Measurements from ENCODE around the gene IMPDH2. TPM values are rescaled to one million over a fixed set of nuclear protein-coding genes. Genes with fewer than 3 reads are reported as not detected.
A peak's percentile ranks its signal among the peaks of the same experiment; 100 is the strongest.
"Not testable (repeated sequence)": the region's sequence is repeated elsewhere in the genome, so short reads cannot be mapped to it uniquely, and the experiment has no call there.

IMPDH2 gene
- total and polyA plus RNA-seq, 7 donors = 55.0 to 187 (median 99.0) TPM

GRCh38 chr3:49013113-49013737 lies 16.0 kb downstream of the IMPDH2 start:
- TF ChIP-seq EP300 (IDR thresholded peaks at IDR 0.05) = no peak
- TF ChIP-seq, protein P1, sequence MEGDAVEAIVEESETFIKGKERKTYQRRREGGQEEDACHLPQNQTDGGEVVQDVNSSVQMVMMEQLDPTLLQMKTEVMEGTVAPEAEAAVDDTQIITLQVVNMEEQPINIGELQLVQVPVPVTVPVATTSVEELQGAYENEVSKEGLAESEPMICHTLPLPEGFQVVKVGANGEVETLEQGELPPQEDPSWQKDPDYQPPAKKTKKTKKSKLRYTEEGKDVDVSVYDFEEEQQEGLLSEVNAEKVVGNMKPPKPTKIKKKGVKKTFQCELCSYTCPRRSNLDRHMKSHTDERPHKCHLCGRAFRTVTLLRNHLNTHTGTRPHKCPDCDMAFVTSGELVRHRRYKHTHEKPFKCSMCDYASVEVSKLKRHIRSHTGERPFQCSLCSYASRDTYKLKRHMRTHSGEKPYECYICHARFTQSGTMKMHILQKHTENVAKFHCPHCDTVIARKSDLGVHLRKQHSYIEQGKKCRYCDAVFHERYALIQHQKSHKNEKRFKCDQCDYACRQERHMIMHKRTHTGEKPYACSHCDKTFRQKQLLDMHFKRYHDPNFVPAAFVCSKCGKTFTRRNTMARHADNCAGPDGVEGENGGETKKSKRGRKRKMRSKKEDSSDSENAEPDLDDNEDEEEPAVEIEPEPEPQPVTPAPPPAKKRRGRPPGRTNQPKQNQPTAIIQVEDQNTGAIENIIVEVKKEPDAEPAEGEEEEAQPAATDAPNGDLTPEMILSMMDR (IDR thresholded peaks at IDR 0.05) = no peak
- no peak for TF ChIP-seq POLR2A (IDR thresholded peaks at IDR 0.05)
- no peak for TF ChIP-seq POLR2AphosphoS5 (IDR thresholded peaks at IDR 0.05)
- WGBS, 2 donors = 81 to 86% methylated on average over 19 of the region's 19 CpGs

DNA sequence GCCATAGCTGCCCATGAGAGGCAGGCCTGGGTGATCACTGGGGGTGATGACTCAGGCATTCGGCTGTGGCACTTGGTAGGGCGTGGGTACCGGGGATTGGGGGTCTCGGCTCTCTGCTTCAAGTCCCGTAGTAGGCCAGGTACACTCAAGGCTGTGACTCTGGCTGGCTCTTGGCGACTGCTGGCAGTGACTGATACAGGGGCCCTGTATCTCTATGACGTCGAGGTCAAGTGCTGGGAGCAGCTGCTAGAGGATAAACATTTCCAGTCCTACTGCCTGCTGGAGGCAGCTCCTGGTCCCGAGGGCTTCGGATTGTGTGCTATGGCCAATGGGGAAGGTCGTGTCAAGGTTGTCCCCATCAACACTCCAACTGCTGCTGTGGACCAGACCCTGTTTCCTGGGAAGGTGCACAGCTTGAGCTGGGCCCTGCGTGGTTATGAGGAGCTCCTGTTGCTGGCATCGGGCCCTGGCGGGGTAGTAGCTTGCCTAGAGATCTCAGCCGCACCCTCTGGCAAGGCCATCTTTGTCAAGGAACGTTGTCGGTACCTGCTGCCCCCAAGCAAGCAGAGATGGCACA lies 16.7 kb downstream of the IMPDH2 start:
- TF ChIP-seq EP300 (IDR thresholded peaks at IDR 0.05) (no peak), POLR2AphosphoS5 (IDR thresholded peaks at IDR 0.05) (no peak), POLR2A (IDR thresholded peaks at IDR 0.05) (no peak)
- TF ChIP-seq, protein P1 (IDR thresholded peaks at IDR 0.05) = no peak
- Histone ChIP-seq H3K9me3 (no peaks in the 10 kb centered on the region), H3K4me1 (peaks cover 0 to 41% (median 32%) of the 10 kb centered on the region in 4 donors), H3K27ac (peak overlapping the region in 2 of 4 donors; percentile 6 to 18), H3K36me3 (peaks cover 0 to 56% (median 34%) of the 10 kb centered on the region in 4 donors), H3K27me3 (no peaks in the 10 kb centered on the region), H3K4me3 (no peak overlapping the region)
- WGBS, 2 donors = 77 to 84% methylated on average over 17 of the region's 17 CpGs
- intact Hi-C loops (cut with DNase I) = no loop called here
- DNase-seq = peak; percentile 73

More at GRCh38 chr3:49013113-49013737, 16.0 kb downstream of the IMPDH2 start:
- DNase-seq = no peak
- no peaks in the 10 kb centered on the region for H3K9me3 ChIP-seq
- H3K27me3 ChIP-seq = no peaks in the 10 kb centered on the region
- peak overlapping the region in 1 of 4 donors; percentile 18 for H3K27ac ChIP-seq
- intact Hi-C loops (cut with DNase I) = no loop called here
- H3K4me1 ChIP-seq = peaks cover 0 to 42% (median 32%) of the 10 kb centered on the region in 4 donors
- no peak overlapping the region for H3K4me3 ChIP-seq
- H3K36me3 ChIP-seq = peaks cover 0 to 56% (median 34%) of the 10 kb centered on the region in 4 donors

DNA sequence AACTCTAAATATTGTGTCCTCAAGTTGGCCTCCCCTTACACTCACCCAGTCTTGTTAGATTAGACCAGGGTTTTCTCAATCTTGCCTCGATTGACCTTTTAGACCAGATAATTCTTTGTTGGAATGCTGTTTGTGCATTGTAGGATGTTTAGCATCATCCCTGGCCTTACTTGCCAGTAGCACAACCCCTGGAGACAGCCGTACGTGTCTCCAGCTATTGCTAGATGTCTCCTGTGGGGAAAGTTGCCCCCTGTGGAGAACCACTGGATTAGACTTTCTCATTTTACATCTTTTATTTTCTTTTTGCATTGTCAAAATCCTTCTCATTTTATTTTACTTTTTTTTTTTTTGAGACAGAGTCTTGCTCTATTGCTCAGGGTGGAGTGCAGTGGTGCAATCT lies 19.8 kb downstream of the IMPDH2 start:
- Histone ChIP-seq H3K9me3 (no peaks in the 10 kb centered on the region), H3K27ac (no peak overlapping the region), H3K36me3 (peaks cover 0 to 34% (median 14%) of the 10 kb centered on the region in 4 donors), H3K4me1 (peaks cover 0 to 45% (median 31%) of the 10 kb centered on the region in 4 donors), H3K27me3 (no peaks in the 10 kb centered on the region), H3K4me3 (no peak overlapping the region)
- no peak for DNase-seq
- TF ChIP-seq POLR2AphosphoS5 (IDR thresholded peaks at IDR 0.05) (no peak), EP300 (IDR thresholded peaks at IDR 0.05) (no peak), POLR2A (IDR thresholded peaks at IDR 0.05) (no peak)
- TF ChIP-seq, protein P1 (IDR thresholded peaks at IDR 0.05) = no peak
- intact Hi-C loops (cut with DNase I) = no loop called here
- WGBS, 2 donors = 82 to 85% methylated on average over 3 of the region's 3 CpGs

- WGBS, 2 donors = 91% methylated on average over 5 of the region's 5 CpGs
- DNase-seq; H3K9me3 ChIP-seq; intact Hi-C loops (cut with DNase I); H3K27me3 ChIP-seq: not testable (repeated sequence)
- Histone ChIP-seq H3K36me3 (peaks cover 0 to 28% (median 6%) of the 10 kb centered on the region in 4 donors), H3K27ac (peak overlapping the region; percentile 87 to 99 (median 94)), H3K4me3 (peak overlapping the region in 2 of 4 donors; percentile 55 to 70), H3K4me1 (peaks cover 0 to 45% (median 31%) of the 10 kb centered on the region in 4 donors)
These were observed 20.6 kb downstream of the IMPDH2 start for GRCh38 chr3:49008627-49009026.

DNA sequence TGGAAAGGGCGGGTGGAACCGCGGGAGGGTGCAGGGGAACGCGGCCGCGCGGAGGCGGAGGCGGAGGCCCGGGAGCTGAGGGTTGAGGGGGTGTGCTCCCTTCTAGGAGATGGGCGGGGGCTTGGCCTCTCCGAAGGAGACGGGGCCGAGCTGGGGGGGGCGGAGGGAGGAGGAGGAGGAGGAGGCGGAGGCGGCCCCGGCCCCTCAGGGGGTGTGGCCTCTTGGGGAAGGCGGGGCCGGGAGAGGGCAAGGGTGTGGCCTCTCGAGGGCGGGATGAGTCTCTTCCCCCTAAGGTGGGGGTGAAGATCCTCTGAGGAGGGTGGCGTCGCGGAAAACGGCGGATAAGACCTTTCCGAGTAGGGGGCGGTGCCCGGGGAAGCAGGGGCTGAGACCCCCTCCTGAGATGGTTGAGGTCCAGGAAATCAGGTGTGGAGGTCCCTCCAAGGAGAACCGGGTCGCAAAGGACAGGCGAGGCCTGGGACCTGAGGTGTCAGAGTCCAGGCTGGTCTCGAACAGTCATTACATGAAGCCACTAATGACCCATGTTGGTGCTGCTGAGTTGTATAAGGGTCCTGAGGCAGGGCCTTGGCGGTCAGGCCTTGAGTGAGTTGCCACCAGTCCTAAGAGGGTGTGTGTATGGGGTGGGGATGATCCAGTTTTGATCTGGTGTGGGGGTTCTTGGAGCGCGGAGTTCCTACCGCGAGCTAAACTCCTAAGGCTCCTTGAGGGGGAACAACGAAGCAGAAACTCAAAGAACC lies 21.2 kb downstream of the IMPDH2 start:
- TF ChIP-seq, protein P1 (IDR thresholded peaks at IDR 0.05) = no peak
- TF ChIP-seq POLR2AphosphoS5 (IDR thresholded peaks at IDR 0.05) = peak in 1 of 4 donors; percentile 4
- TF ChIP-seq EP300 (IDR thresholded peaks at IDR 0.05) = no peak
- no peak for TF ChIP-seq POLR2A (IDR thresholded peaks at IDR 0.05)
- H3K27me3 ChIP-seq = no peaks in the 10 kb centered on the region
- peak; percentile 97 for DNase-seq
- H3K9me3 ChIP-seq = no peaks in the 10 kb centered on the region
- peaks cover 0 to 22% (median 4%) of the 10 kb centered on the region in 4 donors for H3K36me3 ChIP-seq
- peak overlapping the region; percentile 55 to 88 (median 64) for H3K4me3 ChIP-seq
- intact Hi-C loops (cut with DNase I) = loop anchor here (2.0 kb wide), 1 partner anchor 17 kb away; the partner anchor contains the start of gene P4HTM
- H3K27ac ChIP-seq = peak overlapping the region; percentile 87 to 99 (median 94)
- H3K4me1 ChIP-seq = peaks cover 0 to 41% (median 28%) of the 10 kb centered on the region in 4 donors
- WGBS, 2 donors = 14 to 16% methylated on average over 41 of the region's 41 CpGs
